DMS153 treated with DMSO at 0.1 percent for 48 hours (cell line): ENCODE measurements around the gene CERS6.
"Not testable (repeated sequence)": the region's sequence is repeated elsewhere in the genome, so short reads cannot be mapped to it uniquely, and the experiment has no call there.

Experiments
- DNase-seq: peaks from one replicate; lab custom pipeline; 2025; ENCODE audit not compliant: unreplicated experiment; lab: John Stamatoyannopoulos, UW

CERS6 gene

GRCh38 chr2:168466834-168467565 lies 10.9 kb downstream of the CERS6 start:
- DNase-seq: no peak

DNA sequence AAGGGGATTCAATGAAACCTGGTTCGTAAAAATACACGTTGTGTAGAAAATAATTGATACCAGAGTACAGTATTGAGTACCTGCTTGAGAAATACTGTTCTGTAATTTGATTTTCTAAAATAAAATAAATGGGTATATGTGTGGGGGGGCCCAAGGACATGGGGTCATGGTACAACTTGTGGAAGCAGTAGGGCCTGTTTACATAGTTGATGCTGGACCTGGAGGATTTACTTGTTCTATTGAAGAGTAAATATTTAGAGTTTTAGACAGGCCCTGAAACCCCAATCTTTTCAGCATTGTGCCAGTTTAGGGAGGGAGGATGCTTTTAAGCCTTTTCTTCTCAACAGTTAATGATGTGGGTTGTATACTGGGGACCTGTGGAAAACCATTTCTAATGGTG lies 11.7 kb downstream of the CERS6 start:
- no peak for DNase-seq

GRCh38 chr2:168468354-168468753 lies 12.3 kb downstream of the CERS6 start:
- no peak for DNase-seq

DNA sequence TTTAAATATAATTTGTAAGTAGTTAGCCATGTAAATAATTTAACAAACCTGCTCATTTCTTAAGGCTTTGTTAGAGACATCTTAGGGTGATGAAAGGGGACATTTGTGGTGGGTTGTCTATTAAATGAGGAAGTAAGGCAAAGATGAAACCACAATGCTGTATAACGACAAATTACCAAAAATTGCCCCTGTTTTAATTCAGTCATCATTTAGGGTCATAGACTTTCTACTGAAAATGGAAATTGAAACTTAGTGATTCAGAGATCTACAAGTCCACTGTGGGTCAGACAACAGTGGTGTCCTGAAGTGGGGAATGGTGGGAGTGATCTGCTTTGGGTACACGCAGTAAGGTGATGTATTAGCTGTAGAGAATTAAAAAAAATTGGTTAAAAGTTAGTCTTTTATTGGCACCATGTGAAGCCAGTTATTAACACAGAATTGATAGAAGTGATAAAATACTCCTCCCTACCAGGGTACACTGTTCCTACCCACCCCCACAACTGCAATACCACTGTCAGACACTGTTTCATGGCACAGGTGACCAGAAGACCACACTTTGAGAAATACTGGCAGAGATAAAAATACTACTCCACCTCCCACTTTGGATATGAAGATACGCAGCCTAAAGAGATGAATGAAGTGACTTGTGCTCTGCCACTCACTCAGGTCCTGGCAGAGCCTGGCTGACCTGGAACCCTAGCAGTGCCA lies 13.4 kb downstream of the CERS6 start:
- no peak for DNase-seq

GRCh38 chr2:168470320-168471162 lies 14.5 kb downstream of the CERS6 start:
- DNase-seq: no peak

DNA sequence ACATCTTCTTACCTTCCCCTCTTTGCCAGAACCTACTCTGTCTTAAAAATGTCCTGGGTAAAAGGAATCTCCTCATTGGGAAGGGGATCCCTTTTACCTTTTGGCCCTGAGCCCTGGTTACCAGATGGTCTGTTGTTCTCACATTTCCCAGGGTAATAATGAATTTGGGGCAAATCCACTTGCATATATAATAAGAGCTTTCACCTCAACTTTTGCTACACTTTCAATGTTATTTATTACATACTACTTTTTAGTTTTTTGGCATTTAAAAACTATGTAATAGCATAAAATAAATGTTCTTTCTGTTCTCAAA lies 15.0 kb downstream of the CERS6 start:
- DNase-seq: no peak

DNA sequence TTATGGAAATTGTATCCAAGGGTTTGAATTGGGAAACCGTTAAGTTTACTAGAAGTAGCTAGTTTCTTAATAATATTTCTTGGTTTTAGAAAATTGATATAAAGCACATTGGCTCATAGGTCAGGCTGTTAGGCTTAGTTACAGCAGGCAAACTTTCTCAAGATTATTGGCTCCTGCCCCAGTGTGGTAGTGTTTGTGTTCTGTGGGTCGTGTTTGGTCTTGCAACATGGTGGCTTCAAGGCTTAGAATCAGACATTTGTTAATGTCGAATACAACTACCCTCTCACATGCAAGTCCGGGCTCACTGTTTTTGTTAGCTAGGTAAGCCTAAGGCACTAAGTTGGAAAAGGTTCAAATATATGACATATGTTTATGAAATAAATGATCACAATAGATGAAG lies 19.6 kb downstream of the CERS6 start:
- DNase-seq: no peak

- no peak for DNase-seq
Observed at GRCh38 chr2:168478206-168478605, 22.1 kb downstream of the CERS6 start.

DNA sequence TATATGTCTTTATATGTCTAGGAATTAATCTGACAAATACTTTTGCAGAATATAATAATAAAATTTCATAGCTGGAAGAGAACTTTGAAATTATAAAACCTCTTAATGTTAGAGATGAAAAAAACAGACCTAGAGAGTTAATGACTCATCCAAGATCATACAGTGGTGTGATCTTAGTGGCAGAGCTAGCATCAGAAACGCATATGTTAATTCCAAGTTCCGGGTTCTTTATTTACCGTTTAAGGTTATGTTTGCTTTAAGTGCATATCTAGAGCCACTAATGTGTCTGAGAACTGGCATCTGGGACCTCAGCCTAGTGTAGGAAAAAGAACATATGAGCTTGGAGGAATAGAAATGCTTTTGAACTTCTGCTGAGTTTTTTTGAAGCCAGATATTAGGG lies 24.3 kb downstream of the CERS6 start:
- DNase-seq: no peak

DNA sequence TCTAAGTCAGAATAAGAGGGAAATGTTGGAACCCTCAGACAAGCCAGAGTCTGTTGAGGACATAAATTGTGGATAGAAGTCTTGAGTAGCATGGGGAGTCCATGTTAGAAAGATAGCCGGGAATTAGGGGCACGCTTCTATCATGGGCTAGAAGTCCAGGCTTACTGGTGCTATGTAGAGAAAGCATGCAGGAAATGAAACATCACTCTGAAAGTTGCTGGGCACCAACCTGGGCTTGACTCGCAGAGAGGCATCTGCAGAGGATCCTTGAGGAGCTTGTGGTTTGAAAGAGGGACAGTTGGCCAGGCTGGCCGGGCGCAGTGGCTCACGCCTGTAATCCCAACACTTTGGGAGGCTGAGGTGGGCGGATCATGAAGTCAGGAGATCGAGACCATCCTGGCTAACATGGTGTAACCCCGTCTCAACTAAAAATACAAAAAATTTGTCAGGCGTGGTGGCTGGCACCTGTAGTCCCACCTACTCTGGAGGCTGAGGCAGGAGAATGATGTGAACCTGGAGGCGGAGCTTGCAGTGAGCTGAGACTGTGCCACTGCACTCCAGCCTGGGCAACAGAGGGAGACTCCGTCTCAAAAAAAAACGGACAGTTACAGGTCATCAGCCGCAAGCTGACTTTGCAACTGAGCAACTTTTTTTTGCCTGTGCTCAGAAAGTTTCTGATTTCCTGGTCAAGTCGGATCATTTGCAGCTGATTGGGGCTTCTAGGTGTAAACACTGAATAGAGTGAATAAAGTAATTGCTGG lies 24.9 kb downstream of the CERS6 start:
- DNase-seq: no peak

- no peak for DNase-seq
Observed at GRCh38 chr2:168482269-168482668, 26.2 kb downstream of the CERS6 start.

DNA sequence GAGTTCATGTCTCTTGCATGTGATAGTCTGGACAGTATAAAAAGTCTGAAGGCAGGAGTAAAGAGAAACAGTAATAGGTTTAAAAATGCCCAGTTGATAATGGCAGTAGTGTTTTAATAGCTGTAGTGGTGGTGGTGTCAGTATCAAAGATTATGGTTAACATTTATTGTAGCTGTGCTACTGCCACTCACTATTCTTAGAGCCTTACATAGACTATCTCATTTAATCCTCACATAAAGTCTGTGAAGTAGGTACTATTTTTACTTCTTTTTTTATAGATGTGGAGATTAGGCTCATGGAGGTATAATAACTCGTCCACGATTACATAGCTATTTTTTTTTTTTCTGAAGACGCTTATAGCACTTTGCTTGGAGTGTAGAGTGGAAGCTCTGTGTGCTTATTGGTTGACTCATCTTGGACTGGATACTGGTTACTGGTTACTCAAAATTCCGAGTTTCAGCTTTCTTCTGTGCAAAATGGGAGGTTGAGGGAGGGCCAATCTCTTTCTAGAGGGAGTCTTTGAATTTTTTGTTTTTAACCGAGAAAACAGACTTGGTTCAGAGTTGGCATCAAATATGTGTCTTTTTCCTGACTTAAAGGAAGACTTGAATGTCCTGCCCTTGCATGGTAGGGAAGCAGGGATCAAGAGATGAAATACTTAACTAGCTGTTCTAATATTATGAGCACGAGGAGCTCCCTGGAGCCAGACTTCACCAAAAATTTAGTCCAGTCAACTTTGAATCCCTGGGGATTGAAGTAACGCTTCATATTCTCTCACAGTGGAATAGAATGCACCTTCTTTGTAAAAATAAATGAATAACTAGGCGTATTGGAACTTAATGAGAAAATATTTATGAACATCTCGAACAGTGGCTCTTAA lies 27.1 kb downstream of the CERS6 start:
- no peak for DNase-seq

GRCh38 chr2:168486477-168486876 lies 30.4 kb downstream of the CERS6 start:
- no peak for DNase-seq

DNA sequence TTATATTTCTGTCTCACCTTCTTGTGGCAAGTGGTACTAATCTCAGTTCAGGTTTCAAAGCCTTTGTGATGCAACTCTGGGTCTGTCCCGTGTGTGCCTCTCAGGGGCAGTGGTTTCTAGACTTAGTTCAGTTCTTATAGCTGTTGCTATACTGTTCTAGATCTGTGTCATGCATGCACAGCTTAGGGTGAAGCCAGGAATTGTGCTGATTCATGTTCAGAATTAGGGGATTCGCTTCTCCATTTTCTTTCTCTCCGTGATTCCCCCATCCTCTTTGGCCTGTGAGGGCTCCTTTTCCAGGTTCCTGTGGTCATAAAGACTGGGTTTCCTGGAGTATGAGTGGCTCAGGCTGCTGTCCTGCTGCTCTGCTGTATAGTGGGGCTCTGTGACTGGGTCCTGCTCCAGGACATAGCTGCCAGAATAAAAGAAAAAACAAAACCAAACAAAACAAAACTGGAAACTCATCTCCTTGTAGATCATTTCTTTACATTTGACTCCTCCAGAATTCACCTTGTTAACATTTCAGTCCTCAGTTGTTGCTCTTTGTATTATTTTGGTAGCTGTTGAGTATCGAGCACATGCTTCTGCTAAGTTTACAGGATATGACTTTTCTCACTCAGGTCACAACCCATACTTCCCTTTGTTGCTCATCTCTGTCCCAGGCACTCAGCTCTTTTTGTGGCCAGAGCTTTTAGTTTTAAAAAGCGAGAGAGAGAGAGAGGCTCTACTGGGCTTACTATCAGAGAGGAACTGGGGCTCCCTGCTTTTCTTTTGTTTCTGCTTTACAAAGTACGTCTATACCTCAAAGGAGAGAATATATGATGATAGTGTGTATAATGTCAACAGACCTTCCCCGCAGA lies 34.2 kb downstream of the CERS6 start:
- no peak for DNase-seq

DNA sequence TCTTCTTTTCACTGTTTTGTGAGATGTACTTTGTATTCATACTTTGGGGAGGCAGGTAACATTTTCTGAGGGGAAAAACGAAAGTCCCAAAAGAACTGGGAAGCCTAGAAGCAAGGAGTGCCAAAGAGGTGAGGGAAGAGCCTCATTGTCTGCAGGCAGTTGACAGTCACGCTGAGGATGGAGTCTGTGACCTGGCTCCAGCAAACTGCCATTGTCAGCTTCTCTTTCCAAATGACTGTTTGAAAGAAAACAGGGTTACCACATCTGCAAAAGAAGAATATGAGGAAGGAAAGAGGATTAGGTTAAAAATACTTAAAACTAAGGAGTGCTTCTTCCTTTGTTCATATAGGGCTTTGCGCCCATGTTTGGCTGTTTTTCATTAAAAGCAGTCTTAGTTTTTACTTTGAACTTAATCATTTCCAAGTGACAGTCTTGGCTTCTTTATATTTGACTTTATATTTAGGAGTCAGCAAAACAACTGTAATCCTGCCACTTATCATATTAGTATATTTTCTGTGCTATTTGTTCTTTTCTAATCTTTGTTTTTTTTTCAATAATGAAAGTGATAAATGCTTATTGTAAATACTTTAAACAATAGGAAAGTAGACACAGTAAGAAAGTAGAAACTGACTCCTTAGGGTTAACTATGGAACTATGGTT lies 35.0 kb downstream of the CERS6 start:
- DNase-seq: no peak

DNA sequence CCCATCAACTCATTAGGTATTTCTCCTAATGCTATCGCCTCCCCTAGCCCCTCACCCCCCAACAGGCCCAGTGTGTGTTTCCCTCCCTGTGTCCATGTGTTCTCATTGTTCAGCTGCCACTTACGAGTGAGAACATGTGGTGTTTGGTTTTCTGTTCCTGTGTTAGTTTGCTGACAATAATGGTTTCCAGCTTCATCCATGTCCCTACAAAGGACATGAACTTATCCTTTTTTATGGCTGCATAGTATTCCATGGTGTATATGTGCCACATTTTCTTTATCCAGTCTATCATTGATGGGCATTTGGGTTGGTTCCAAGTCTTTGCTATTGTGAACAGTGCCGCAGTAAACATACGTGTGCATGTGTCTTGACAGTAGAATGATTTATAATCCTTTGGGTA lies 35.7 kb downstream of the CERS6 start:
- not testable (repeated sequence) for DNase-seq

DNA sequence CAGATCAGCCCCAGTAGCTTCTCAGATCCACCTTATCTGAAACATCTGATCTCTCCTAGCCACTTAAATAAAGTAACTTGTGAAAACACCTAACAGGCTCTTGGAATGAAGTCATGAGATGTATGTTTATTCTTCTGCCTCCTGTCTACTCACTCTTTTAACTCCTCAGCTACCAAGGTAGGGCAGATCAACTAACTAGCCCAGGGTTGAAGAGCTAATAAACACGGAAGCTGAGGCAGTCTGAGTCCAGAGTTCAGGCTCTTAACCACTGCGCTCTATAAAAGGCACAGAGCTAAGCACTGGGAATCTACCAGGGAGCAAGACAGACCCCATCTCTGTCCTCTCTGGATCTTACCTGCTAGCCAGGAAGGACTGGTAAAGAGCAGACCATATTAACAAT lies 37.1 kb downstream of the CERS6 start:
- DNase-seq: not testable (repeated sequence)

GRCh38 chr2:168494190-168494711 lies 38.2 kb downstream of the CERS6 start:
- DNase-seq: no peak

DNA sequence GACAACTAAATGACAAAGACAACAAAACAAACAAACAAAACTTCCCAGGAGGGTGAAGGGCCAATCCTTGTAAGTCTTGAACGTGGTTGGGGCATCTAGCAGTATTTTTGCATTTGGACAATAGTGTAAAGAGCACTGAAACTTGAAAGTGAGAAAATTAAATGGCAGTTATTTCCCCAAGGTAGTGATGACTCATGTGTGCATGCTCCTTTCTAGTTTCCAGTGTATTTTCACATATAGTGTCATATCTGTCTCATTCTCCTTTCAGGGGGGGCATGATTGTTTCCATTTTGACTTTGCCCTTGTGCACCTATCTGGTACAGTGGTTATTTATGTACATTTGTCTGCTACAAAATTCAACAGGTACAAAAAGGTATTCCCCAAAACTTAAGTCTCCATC lies 39.5 kb downstream of the CERS6 start:
- DNase-seq: no peak
